Activated naive CD4-positive, alpha-beta T cell treated with anti-CD3 and anti-CD28 coated beads, Interleukin-2, amount 50 U/mL, for 24 hours (primary cell): ENCODE results near the gene UNC5C.
"Not testable (repeated sequence)": the region's sequence is repeated elsewhere in the genome, so short reads cannot be mapped to it uniquely, and the experiment has no call there.

Experiments used
- H3K27ac Mint-ChIP-seq: one replicate; pipeline ENCODE4 v1.8.0; 2021; ENCODE audit warnings: mild to moderate bottlenecking, mixed read lengths
- H3K27me3 Mint-ChIP-seq: one replicate; pipeline ENCODE4 v1.8.0; 2021; ENCODE audit warnings: mixed read lengths
- H3K36me3 Mint-ChIP-seq: one replicate; pipeline ENCODE4 v1.8.0; 2021; ENCODE audit warnings: mixed read lengths
- H3K4me1 Mint-ChIP-seq: one replicate; pipeline ENCODE4 v1.8.0; 2021; ENCODE audit warnings: mixed read lengths
- H3K4me3 Mint-ChIP-seq: one replicate; pipeline ENCODE4 v1.8.0; 2021; ENCODE audit warnings: mild to moderate bottlenecking, mixed read lengths
- H3K9me3 Mint-ChIP-seq: one replicate; pipeline ENCODE4 v1.8.0; 2021; ENCODE audit warnings: mixed read lengths

Gene UNC5C

GRCh38 chr4:95139424-95139823, 409.3 kb downstream of the UNC5C start:
- not testable (repeated sequence) for H3K36me3 Mint-ChIP-seq, H3K4me1 Mint-ChIP-seq, H3K4me3 Mint-ChIP-seq, H3K9me3 Mint-ChIP-seq, H3K27ac Mint-ChIP-seq, H3K27me3 Mint-ChIP-seq

- not testable (repeated sequence) for H3K9me3 Mint-ChIP-seq, H3K4me1 Mint-ChIP-seq, H3K27me3 Mint-ChIP-seq, H3K36me3 Mint-ChIP-seq, H3K27ac Mint-ChIP-seq, H3K4me3 Mint-ChIP-seq
Measured at GRCh38 chr4:95134016-95134415, 414.8 kb downstream of the UNC5C start.

- Mint-ChIP-seq H3K27me3 (peaks cover 2% of the 10 kb centered on the region), H3K4me1 (peaks cover 9% of the 10 kb centered on the region), H3K4me3 (no peak overlapping the region), H3K27ac (no peak overlapping the region), H3K36me3 (no peaks in the 10 kb centered on the region), H3K9me3 (no peaks in the 10 kb centered on the region)
Measured at GRCh38 chr4:95129821-95130311, 418.9 kb downstream of the UNC5C start.

GRCh38 chr4:95129031-95129430, 419.7 kb downstream of the UNC5C start:
- no peak overlapping the region for H3K4me3 Mint-ChIP-seq

GRCh38 chr4:95124906-95125504, 423.8 kb downstream of the UNC5C start:
- H3K27me3 Mint-ChIP-seq, result peaks cover 3% of the 10 kb centered on the region
- no peaks in the 10 kb centered on the region for H3K36me3 Mint-ChIP-seq
- H3K4me3 Mint-ChIP-seq, result no peak overlapping the region
- no peak overlapping the region for H3K27ac Mint-ChIP-seq
- peaks cover 4% of the 10 kb centered on the region for H3K4me1 Mint-ChIP-seq
- H3K9me3 Mint-ChIP-seq, result no peaks in the 10 kb centered on the region

More at GRCh38 chr4:95129031-95129430, 419.7 kb downstream of the UNC5C start:
- H3K36me3 Mint-ChIP-seq, result no peaks in the 10 kb centered on the region
- no peak overlapping the region for H3K27ac Mint-ChIP-seq
- peaks cover 2% of the 10 kb centered on the region for H3K27me3 Mint-ChIP-seq
- H3K9me3 Mint-ChIP-seq, result no peaks in the 10 kb centered on the region
- peaks cover 9% of the 10 kb centered on the region for H3K4me1 Mint-ChIP-seq

- H3K36me3 Mint-ChIP-seq, result no peaks in the 10 kb centered on the region
- H3K9me3 Mint-ChIP-seq, result no peaks in the 10 kb centered on the region
- no peaks in the 10 kb centered on the region for H3K4me1 Mint-ChIP-seq
- no peak overlapping the region for H3K27ac Mint-ChIP-seq
- H3K27me3 Mint-ChIP-seq, result peaks cover 2% of the 10 kb centered on the region
- no peak overlapping the region for H3K4me3 Mint-ChIP-seq
Measured at GRCh38 chr4:95122001-95122400, 426.8 kb downstream of the UNC5C start.

- H3K4me1 Mint-ChIP-seq, result no peaks in the 10 kb centered on the region
Measured at GRCh38 chr4:95120456-95120855, 428.3 kb downstream of the UNC5C start.

GRCh38 chr4:95118497-95118896, 430.3 kb downstream of the UNC5C start:
- no peaks in the 10 kb centered on the region for H3K4me1 Mint-ChIP-seq
- no peak overlapping the region for H3K4me3 Mint-ChIP-seq
- no peaks in the 10 kb centered on the region for H3K36me3 Mint-ChIP-seq
- H3K27me3 Mint-ChIP-seq, result peaks cover 2% of the 10 kb centered on the region
- no peak overlapping the region for H3K27ac Mint-ChIP-seq
- no peaks in the 10 kb centered on the region for H3K9me3 Mint-ChIP-seq

More at GRCh38 chr4:95120456-95120855, 428.3 kb downstream of the UNC5C start:
- no peaks in the 10 kb centered on the region for H3K9me3 Mint-ChIP-seq
- H3K27me3 Mint-ChIP-seq, result peaks cover 2% of the 10 kb centered on the region
- no peaks in the 10 kb centered on the region for H3K36me3 Mint-ChIP-seq
- H3K27ac Mint-ChIP-seq, result no peak overlapping the region
- H3K4me3 Mint-ChIP-seq, result no peak overlapping the region

- Mint-ChIP-seq H3K27ac (no peak overlapping the region), H3K4me1 (no peaks in the 10 kb centered on the region), H3K27me3 (peaks cover 2% of the 10 kb centered on the region), H3K4me3 (no peak overlapping the region), H3K36me3 (no peaks in the 10 kb centered on the region), H3K9me3 (no peaks in the 10 kb centered on the region)
Measured at GRCh38 chr4:95114521-95114920, 434.3 kb downstream of the UNC5C start.
